ENCODE measurements around the gene BRICD5.

Gene BRICD5

GRCh38 chr16:2226918-2227317 lies 16.3 kb upstream of the BRICD5 start:
- TF ChIP-seq, protein P1, sequence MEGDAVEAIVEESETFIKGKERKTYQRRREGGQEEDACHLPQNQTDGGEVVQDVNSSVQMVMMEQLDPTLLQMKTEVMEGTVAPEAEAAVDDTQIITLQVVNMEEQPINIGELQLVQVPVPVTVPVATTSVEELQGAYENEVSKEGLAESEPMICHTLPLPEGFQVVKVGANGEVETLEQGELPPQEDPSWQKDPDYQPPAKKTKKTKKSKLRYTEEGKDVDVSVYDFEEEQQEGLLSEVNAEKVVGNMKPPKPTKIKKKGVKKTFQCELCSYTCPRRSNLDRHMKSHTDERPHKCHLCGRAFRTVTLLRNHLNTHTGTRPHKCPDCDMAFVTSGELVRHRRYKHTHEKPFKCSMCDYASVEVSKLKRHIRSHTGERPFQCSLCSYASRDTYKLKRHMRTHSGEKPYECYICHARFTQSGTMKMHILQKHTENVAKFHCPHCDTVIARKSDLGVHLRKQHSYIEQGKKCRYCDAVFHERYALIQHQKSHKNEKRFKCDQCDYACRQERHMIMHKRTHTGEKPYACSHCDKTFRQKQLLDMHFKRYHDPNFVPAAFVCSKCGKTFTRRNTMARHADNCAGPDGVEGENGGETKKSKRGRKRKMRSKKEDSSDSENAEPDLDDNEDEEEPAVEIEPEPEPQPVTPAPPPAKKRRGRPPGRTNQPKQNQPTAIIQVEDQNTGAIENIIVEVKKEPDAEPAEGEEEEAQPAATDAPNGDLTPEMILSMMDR (conservative IDR thresholded peaks at IDR 0.05), result no peak
- peak overlapping the region; percentile 26 for H3K27ac ChIP-seq

- H3K27ac ChIP-seq, result peak overlapping the region; percentile 26
Observed at GRCh38 chr16:2226245-2226793, 15.7 kb upstream of the BRICD5 start.

GRCh38 chr16:2223942-2224486 lies 13.4 kb upstream of the BRICD5 start:
- TF ChIP-seq, protein P1 (conservative IDR thresholded peaks at IDR 0.05), result no peak
- H3K27ac ChIP-seq, result peak overlapping the region; percentile 80

More at GRCh38 chr16:2226245-2226793, 15.7 kb upstream of the BRICD5 start:
- TF ChIP-seq, protein P1 (conservative IDR thresholded peaks at IDR 0.05), result no peak

GRCh38 chr16:2223221-2223941 lies 12.7 kb upstream of the BRICD5 start, which contains the start of gene E4F1:
TSS of gene E4F1 (plus strand) at chr16:2223591. CDS start at chr16:2223614, 23 bp downstream.
- TF ChIP-seq, protein P1 (conservative IDR thresholded peaks at IDR 0.05), result no peak

GRCh38 chr16:2216330-2216729 lies 5.7 kb upstream of the BRICD5 start:
- peak overlapping the region; percentile 83 for H3K27ac ChIP-seq
- TF ChIP-seq, protein P1 (conservative IDR thresholded peaks at IDR 0.05), result no peak

More at GRCh38 chr16:2223221-2223941, 12.7 kb upstream of the BRICD5 start, which contains the start of gene E4F1:
- H3K27ac ChIP-seq, result peak within 1 kb of the TSS; percentile 80

DNA sequence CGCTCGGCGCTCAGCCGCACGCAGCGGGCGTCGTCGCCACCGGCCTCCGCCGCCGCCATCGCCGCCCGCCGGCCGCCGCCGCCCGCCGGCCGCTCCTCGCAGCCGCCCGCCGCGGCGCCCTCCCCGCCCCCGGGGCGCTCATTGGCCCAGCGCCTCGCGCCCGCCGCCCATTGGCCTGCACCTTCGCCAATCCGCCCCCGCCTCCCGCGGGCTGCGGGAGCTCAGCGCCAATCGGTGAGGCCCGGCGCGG lies 4.0 kb upstream of the BRICD5 start, which contains the start of gene PGP:
Gene PGP, minus strand, starts transcription at position 122 of the 250 bp plus-strand sequence. Its CDS starts 63 bp downstream, at position 59.
- H3K27ac ChIP-seq, result peak within 1 kb of the TSS; percentile 83
- TF ChIP-seq, protein P1 (conservative IDR thresholded peaks at IDR 0.05), result no peak
